Ovary (tissue), 3 donors: ENCODE data around the gene PFDN4.

Source experiments
- CTCF ChIP-seq, 3 donors: fragments of 450-650 bp in 2 of 3; fragments of 200-600 bp in 1 of 3; IDR thresholded peaks; one replicate each; pipeline versions ENCODE4 v1.5.1 to v1.8.0; 2016 to 2022; ENCODE audit warnings: antibody characterized with exemption in 3 of 3, mild to moderate bottlenecking in 1 of 3
- POLR2A ChIP-seq: fragments of 450-650 bp; IDR thresholded peaks from one replicate; pipeline ENCODE4 v1.6.1; 2017; ENCODE audit warnings: antibody characterized with exemption, mild to moderate bottlenecking, moderate library complexity
- donor health status: DM: no; HTN: no; CAD: no.

GRCh38 chr20:54184904-54185626 lies 22.8 kb upstream of the PFDN4 start:
- TF ChIP-seq CTCF (IDR thresholded peaks at IDR 0.05) (no peak), POLR2A (no peak)
